Thyroid gland (tissue), 4 donors: Measurements from ENCODE around the gene TP53BP2.

Source experiments
- CTCF ChIP-seq, 6 experiments: fragments of 200-600 bp in 3 of 6; fragments of 450-650 bp in 3 of 6; sonication (generic) in 3 of 6; IDR thresholded peaks; one replicate each; pipeline ENCODE4 v1.5.1; 2016 to 2019; ENCODE audit warnings: antibody characterized with exemption in 6 of 6, mild to moderate bottlenecking in 2 of 6, inconsistent platforms in 1 of 6, moderate library complexity in 1 of 6
- POLR2A ChIP-seq, 2 donors: fragments of 450-650 bp; IDR thresholded peaks; one replicate each; pipeline ENCODE4 v1.6.1; 2017; ENCODE audit warnings: antibody characterized with exemption in 2 of 2, mild to moderate bottlenecking in 2 of 2, moderate library complexity in 1 of 2

- TF ChIP-seq CTCF (IDR thresholded peaks at IDR 0.05), result no peak
- peak in 1 of 2 donors; percentile 41 for TF ChIP-seq POLR2A (IDR thresholded peaks at IDR 0.05)
Observed at GRCh38 chr1:223771814-223772770, 73.7 kb downstream of the TP53BP2 start.
